ENCODE data around the gene ELF5.

The ELF5 gene

DNA sequence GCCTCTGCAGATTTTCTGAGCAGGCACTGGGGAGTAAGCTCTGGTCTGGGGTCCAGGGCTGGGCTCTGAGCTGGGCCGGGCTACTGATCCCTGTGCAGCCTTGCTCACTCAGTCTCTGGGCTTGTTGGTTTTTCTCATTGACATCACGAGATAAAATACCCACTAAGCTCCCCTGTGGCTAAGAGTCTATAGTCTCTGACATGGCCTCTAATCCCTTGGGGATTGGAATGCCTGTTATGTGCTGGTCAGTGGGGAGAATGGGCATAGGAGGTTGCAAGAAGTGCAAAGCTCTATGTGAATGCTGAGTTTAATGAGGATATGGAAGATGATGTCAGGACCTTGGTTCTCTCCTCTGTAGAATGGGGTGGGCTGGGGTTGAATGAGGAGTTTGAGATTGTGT is 23.3 kb downstream of the ELF5 start:
- no peak for DNase-seq

- no peak for DNase-seq
Measured at GRCh38 chr11:34488855-34489557, 24.6 kb downstream of the ELF5 start.

DNA sequence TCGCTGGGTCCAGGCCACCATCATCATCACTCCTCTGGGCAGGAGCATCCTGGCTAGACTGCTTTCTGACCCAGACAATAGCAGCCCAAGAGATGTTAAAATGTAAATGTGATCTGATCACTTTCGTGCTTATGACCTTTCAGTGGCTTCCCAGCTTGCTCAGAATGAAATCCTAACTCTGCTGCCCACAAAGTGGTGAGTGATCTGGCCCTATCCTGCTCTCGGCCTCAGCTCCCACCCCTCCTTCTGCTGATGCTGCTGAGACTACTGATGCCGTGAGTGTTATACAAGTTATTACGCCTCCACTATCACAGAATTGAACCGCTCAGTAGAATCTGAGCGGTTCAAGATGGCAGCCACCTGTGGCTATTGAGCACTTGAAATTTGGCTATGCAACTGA is 26.2 kb downstream of the ELF5 start:
- DNase-seq: no peak

DNA sequence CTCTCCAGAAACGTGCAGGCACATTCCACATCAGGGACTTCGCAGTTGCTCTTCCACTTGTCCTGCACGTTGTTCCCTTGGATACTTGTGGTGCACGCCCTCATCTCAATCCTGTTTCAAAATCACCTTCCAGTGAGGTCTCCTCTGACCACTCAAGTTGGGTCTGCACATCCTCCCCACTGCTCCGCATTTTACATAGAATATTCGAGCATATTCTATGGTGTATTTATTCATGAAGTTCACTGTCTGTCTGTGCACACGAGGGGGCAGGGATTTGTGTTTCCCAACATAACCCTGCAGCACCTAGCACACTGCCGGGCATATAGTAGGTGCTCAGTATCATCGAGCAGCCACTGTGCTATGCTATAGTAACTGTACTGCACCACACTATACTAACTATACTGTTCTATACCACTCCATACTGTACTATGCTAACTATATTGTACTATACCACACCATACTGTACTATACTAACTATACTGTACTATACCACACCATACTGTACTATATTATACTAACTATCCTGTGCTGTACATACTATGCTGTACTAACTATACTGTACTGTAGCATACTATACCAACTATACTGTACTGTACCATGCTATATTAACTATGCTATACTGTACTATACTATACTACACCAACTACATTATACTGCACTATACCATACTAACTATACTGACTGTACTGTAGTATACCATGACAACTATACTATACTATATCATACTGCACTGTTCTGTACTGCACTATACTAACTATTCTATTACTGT is 30.3 kb downstream of the ELF5 start:
- DNase-seq: no peak

GRCh38 chr11:34481307-34481706 is 32.3 kb downstream of the ELF5 start:
- no peak for DNase-seq

DNA sequence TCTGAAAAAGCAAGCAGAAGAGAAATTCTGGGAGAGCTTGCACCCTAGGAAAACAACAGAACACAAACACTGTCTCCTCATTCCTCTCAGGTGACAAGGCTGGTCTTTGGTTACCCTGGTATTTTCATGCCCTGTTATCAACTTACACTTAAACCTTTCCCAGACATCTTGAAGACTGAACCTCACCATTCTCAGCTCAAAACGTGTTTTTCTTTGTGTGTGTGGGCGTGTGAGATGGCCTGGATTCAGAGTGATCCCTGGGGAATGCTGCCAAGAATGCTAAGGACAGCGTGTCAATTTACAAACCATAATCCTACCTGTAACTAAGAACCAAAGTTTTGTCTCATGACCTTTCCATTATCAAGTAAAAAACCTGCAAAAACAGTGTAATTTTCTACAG is 33.3 kb downstream of the ELF5 start:
- DNase-seq: no peak

- DNase-seq: no peak
Measured at GRCh38 chr11:34478845-34479663, 34.5 kb downstream of the ELF5 start.

DNA sequence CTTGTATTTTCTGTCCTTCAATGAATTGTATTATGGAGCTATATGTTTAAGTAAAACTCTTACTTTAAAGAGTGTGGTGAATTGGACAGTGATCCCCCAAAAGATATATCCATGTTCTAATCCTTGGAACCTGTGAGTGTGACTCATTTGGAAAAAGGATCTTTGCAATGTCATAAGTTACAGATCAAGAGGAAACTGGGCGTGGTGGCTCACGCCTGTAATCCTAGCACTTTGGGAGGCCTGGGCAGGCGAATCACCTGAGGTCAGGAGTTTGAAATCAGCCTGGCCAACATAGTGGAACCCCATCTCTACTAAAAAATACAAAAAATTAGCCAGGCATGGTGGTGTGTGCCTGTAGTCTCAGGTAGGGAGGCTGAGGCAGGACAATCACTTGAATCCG is 36.7 kb downstream of the ELF5 start:
- no peak for DNase-seq

DNA sequence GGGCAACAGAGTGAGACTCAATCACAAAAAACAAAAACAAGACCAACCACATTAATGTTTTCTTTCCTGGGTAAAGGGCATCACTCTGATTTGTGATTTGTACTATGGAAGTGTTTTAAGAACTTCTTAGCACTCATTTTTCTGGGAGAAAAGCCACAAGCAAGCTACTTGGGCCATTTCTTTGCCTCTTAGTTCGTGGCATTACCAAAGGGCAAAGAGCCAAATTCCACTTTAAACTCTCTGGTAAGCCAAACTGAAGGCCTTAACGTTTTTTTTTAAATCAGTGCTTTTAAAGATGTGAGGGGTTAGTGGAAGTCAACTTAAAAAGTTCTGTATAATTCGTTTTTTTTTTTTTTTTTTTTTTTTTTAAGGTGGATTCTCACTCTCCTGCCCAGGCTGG is 37.9 kb downstream of the ELF5 start:
- no peak for DNase-seq

DNA sequence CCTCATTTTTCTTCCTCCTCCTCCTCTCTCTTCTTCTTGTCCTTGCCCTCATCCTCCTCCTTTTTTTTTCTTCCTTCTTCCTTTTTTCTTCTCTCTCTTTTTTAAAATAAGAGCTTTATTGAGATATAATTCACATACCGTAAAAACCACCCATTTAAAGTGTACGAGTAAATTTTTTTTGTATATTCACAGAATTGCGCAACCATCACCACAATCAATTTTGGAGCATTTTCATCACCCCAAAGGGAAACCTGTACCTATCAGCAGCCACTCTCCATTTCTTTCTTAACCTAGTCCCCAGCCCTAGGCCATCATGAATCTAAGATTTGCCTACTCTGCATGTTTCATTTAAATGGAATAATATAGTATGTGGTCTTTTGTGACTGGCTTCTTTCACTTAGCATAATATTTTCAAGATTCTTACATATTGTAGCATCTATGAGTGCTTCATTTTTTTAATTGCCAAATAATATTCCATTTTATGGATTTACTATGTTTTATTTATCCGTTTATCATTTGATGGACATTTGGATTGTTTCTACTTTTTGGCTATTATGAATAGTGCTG is 39.9 kb downstream of the ELF5 start:
- DNase-seq: no peak

GRCh38 chr11:34468209-34468841 is 45.3 kb downstream of the ELF5 start:
- DNase-seq: peak; percentile 33

DNA sequence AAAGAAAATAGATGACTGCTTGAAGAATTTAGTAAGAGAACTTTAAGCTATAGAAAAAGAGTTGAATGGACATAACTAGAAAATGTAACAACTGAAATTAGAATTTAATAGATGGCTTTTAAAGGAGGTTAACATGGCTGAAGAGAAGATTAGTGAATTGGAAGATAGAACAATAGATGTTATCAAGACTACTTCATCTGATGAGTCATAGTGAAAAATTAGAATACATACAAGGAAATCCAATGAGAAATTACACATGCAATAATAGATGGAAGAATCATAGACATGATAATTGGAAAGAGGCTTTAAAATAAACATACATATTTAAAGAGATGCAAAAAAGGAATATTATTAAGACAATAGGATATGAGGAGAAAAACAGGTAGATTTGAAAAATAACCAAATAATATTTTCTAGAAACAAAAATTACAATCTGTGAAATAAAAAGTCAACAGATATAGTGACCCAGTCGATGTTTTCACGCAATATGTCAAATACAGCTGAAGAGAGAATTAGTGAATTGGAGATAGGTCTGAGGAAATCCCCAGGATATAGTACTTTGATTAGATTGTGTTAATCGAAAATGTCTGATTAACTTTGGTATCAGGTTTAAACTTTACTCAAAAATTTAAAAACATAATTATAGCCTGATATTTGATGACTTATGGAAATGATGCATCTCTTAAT is 46.6 kb downstream of the ELF5 start:
- no peak for DNase-seq

- no peak for DNase-seq
Measured at GRCh38 chr11:34464591-34465051, 49.0 kb downstream of the ELF5 start.

DNA sequence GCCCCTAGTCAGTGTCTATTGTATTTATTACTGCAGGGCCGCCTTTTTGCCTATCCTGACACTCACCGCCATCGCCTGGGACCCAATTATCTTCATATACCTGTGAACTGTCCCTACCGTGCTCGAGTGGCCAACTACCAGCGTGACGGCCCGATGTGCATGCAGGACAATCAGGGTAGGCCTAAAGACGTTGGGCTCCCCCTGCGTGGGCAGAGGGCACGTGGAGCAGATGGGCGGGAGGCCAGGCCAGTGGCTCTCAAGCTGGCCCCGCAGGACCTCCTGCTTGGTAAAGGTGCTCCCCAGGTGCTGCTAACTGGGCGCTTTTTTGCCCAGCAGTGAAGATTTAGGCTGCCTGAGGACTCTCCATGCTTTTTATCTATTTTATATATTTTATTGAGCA is 52.4 kb downstream of the ELF5 start:
- DNase-seq: no peak

DNA sequence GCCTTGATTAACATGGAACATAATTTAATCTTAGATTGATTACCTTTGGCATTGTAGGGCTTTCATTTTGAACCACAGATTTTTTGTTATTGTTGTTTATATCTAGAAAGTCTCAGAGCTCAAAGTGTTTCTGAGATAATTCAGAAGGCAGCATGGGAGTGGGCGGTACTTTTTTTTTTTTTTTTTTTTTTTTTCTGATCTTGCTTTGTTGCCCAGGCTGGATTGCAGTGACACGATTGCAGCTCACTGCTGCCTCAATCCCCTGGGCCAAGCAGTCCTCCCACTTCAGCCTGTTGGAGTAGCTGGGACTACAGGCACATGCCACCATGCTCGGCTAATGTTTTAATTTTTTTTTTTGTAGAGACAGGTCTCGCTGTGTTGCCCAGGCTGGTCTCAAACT is 53.3 kb downstream of the ELF5 start:
- DNase-seq: no peak

DNA sequence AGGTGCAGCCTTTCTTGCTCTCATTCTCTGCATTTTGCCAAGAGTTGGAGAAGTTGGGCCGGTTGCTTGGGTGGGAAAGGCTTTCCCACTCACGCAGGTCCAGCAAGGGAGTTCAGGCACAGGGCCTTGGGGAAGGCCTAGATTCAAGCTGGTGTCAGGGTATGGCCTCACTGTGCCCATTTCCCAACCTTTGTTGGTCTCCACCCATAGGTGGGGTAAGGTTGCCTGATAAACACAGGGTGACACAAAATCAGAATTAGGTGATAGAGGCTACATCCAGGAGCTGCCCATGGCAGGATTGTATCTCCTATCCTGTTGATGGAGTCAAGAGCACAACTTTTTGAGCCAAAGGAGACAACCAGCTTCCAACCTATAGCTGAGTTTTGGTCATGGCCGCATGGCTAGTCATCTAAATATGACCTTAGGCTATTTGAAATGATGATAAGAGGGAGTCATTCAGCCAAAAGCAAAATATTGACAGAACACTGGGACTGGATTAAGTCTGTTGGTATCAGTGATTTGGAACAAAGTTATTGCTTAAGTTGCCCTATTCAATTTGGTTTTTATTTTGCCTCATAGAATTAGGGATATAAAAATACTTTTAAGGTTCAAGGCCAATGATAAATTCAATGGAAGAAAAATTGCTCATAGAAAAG is 54.0 kb downstream of the ELF5 start:
- no peak for DNase-seq

GRCh38 chr11:34458525-34458924 is 55.1 kb downstream of the ELF5 start:
- no peak for DNase-seq

- DNase-seq: no peak
Measured at GRCh38 chr11:34457607-34458006, 56.0 kb downstream of the ELF5 start.

GRCh38 chr11:34454308-34455032 is 59.1 kb downstream of the ELF5 start:
- DNase-seq: no peak

- DNase-seq: no peak
Measured at GRCh38 chr11:34451053-34451452, 62.5 kb downstream of the ELF5 start.

GRCh38 chr11:34449013-34449412 is 64.6 kb downstream of the ELF5 start:
- peak; percentile 10 for DNase-seq
